GM12878 (cell line): ENCODE measurements around the gene CDK7. TPM values are rescaled to one million over a fixed set of nuclear protein-coding genes. Genes with fewer than 3 reads are reported as not detected.
A peak's percentile ranks its signal among the peaks of the same experiment; 100 is the strongest.

Experiments
- BACH1 ChIP-seq: fragments of 450-650 bp; IDR thresholded peaks from 2 replicates; pipeline ENCODE4 v1.6.1; 2017; ENCODE audit warnings: mild to moderate bottlenecking, borderline replicate concordance
- CREB1 ChIP-seq: IDR thresholded peaks from 2 replicates; pipeline ENCODE4 v1.6.1; 2012; ENCODE audit warnings: low read depth, mild to moderate bottlenecking, inconsistent platforms
- KLF5 ChIP-seq: fragments of 450-650 bp; IDR thresholded peaks from 2 replicates; pipeline ENCODE4 v1.6.1; 2014; ENCODE audit warnings: mild to moderate bottlenecking; ENCODE audit not compliant: partially characterized antibody
- MYC ChIP-seq: IDR thresholded peaks from 2 replicates; pipeline ENCODE4 v1.6.1; 2011; ENCODE audit warnings: mild to moderate bottlenecking, low read length, moderate library complexity, inconsistent platforms; ENCODE audit not compliant: insufficient read depth, insufficient replicate concordance, insufficient read length, severe bottlenecking
- PBX3 ChIP-seq: IDR thresholded peaks from 2 replicates; pipeline ENCODE4 v1.6.1; 2011; ENCODE audit warnings: mild to moderate bottlenecking, low read depth, low read length, moderate library complexity; ENCODE audit not compliant: insufficient replicate concordance
- RAD21 ChIP-seq: IDR thresholded peaks from 2 replicates; pipeline ENCODE4 v1.6.1; 2011; ENCODE audit warnings: mild to moderate bottlenecking, low read depth, low read length, moderate library complexity; ENCODE audit not compliant: insufficient read depth
- RAD51 ChIP-seq: fragments of 450-650 bp; IDR thresholded peaks from 2 replicates; pipeline ENCODE4 v1.6.1; 2016; ENCODE audit warnings: moderate library complexity, mild to moderate bottlenecking, inconsistent platforms
- SP1 ChIP-seq: IDR thresholded peaks from one replicate; pipeline ENCODE4 v1.6.1; 2011; ENCODE audit warnings: low read depth, low read length
- WRNIP1 ChIP-seq: IDR thresholded peaks from 2 replicates; pipeline ENCODE4 v1.6.1; 2011; ENCODE audit warnings: low read depth, low read length, improper control_type of control experiment, borderline replicate concordance
- ZBTB11 ChIP-seq: fragments of 450-650 bp; formaldehyde crosslinking; IDR thresholded peaks from 2 replicates; pipeline ENCODE4 v1.5.0; 2022; ENCODE audit warnings: mild to moderate bottlenecking, missing genetic modification characterization
- ZBTB40 ChIP-seq: fragments of 450-650 bp; IDR thresholded peaks from 2 replicates; pipeline ENCODE4 v1.6.1; 2016; ENCODE audit warnings: mild to moderate bottlenecking, moderate library complexity, borderline replicate concordance
- ZZZ3 ChIP-seq: IDR thresholded peaks from 2 replicates; pipeline ENCODE4 v1.6.1; 2011; ENCODE audit warnings: low read depth; ENCODE audit not compliant: control insufficient read depth, insufficient read length
- polyA plus RNA-seq, 11 experiments: library from polyadenylated mRNA; depleted of rRNA in 4 of 11; unstranded in 6 of 11; stranded (reverse) in 5 of 11; fragments of >200 nt; fragmentation: Nextera tagmentation in 4 of 11; fragmentation: Illumina TruSeq in 1 of 11; extraction: Ambion mirVana in 4 of 11; extraction: Trizol in 1 of 11; gene quantifications; 1 replicate in 1 of 11; 2 replicates in 10 of 11; pipeline versions ENCODE4 v1.2.1 to v1.2.3, GENCODE V29; 2011 to 2016; ENCODE audit warnings: inconsistent platforms in 2 of 11, missing spikeins in 2 of 11, low read depth in 1 of 11
- total RNA-seq, 4 experiments: library from RNA; depleted of rRNA in 3 of 4; stranded (reverse); fragments of >200 nt in 3 of 4; fragmentation: Illumina TruSeq in 1 of 4; extraction: Trizol in 1 of 4; gene quantifications; 2 replicates each; pipeline versions ENCODE4 v1.2.1 to v1.2.3, GENCODE V29; 2013 to 2021
- TF ChIP-seq, protein P1 (sequence below): fragments of 450-650 bp; IDR thresholded peaks from 2 replicates; pipeline ENCODE4 v1.6.1; 2018; ENCODE audit warnings: mild to moderate bottlenecking, low read depth, moderate library complexity; ENCODE audit not compliant: partially characterized antibody
- TF ChIP-seq, protein P2 (sequence below): fragments of 450-650 bp; IDR thresholded peaks from 2 replicates; pipeline ENCODE4 v1.6.1; 2016; ENCODE audit warnings: mild to moderate bottlenecking

Gene CDK7
- total and polyA plus RNA-seq, 10 of the 15 experiments (the other 5 are each of a cell fraction or from before 2014, with no cell fraction given) = 26.0 to 93.9 (median 43.0) TPM

DNA sequence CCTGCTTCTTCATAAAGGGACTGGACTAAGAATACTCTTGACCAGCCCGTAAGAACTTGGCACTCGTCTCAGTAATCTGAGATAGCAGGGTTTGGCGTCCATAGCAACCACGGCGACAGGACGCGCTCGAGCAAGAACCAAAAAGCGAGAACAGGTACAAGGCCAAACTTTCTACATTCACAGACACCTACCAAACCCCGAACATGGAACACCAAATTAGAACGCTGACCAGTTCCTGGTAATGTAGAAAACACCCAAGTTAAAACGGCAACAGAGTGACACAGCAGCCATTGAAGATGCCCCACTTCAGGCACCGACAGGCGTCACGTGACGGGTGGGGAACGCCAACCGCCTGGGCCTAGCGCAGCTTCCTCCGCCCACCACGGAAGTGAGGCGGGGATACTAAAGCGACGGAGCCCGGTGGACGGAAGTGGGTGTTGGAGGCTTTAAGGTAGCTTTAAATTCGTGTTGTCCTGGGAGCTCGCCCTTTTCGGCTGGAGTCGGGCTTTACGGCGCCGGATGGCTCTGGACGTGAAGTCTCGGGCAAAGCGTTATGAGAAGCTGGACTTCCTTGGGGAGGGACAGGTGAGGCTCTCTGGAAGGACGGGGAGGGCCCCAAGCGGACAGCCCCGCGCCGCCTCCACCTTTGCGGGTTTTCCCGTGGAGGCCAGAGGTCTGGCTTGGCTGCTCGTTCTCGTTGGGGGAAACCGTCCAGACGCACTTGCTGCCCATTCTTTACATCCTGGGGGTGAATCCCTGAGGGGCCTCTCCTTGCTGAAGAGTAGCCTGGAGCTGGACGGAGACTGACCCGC is at the start of gene CDK7 (continued):
- TF ChIP-seq, protein P1, sequence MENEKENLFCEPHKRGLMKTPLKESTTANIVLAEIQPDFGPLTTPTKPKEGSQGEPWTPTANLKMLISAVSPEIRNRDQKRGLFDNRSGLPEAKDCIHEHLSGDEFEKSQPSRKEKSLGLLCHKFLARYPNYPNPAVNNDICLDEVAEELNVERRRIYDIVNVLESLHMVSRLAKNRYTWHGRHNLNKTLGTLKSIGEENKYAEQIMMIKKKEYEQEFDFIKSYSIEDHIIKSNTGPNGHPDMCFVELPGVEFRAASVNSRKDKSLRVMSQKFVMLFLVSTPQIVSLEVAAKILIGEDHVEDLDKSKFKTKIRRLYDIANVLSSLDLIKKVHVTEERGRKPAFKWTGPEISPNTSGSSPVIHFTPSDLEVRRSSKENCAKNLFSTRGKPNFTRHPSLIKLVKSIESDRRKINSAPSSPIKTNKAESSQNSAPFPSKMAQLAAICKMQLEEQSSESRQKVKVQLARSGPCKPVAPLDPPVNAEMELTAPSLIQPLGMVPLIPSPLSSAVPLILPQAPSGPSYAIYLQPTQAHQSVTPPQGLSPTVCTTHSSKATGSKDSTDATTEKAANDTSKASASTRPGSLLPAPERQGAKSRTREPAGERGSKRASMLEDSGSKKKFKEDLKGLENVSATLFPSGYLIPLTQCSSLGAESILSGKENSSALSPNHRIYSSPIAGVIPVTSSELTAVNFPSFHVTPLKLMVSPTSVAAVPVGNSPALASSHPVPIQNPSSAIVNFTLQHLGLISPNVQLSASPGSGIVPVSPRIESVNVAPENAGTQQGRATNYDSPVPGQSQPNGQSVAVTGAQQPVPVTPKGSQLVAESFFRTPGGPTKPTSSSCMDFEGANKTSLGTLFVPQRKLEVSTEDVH = peak; percentile 73
- TF ChIP-seq KLF5 (peak; percentile 51), ZBTB11 (peak; percentile 61; the same call in 1 of the 2 replicates), MYC (no peak), CREB1 (peak; percentile 65; the same call in 1 of the 2 replicates), RAD51 (peak; percentile 99), WRNIP1 (peak; percentile 73; the same call in 1 of the 2 replicates), RAD21 (no peak), BACH1 (peak; percentile 66; the same call in 1 of the 2 replicates), ZZZ3 (no peak), SP1 (peak; percentile 76), ZBTB40 (peak; percentile 91), PBX3 (no peak)
- TF ChIP-seq, protein P2, sequence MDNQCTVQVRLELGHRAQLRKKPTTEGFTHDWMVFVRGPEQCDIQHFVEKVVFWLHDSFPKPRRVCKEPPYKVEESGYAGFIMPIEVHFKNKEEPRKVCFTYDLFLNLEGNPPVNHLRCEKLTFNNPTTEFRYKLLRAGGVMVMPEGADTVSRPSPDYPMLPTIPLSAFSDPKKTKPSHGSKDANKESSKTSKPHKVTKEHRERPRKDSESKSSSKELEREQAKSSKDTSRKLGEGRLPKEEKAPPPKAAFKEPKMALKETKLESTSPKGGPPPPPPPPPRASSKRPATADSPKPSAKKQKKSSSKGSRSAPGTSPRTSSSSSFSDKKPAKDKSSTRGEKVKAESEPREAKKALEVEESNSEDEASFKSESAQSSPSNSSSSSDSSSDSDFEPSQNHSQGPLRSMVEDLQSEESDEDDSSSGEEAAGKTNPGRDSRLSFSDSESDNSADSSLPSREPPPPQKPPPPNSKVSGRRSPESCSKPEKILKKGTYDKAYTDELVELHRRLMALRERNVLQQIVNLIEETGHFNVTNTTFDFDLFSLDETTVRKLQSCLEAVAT = peak; percentile 80
